Stimulated activated CD4-positive, alpha-beta T cell treated with anti-CD3 and anti-CD28 coated beads, Interleukin-12 subunit alpha, Interleukin-12 subunit beta, amount 100 ng/mL, for 48 hours (primary cell): ENCODE data around the gene FGD6.
"Not testable (repeated sequence)": the region's sequence is repeated elsewhere in the genome, so short reads cannot be mapped to it uniquely, and the experiment has no call there.

ENCODE experiments used
- DNase-seq, 3 donors: peaks; one replicate each; pipeline ENCODE4 v3.0.0-alpha.2; 2020; ENCODE audit warnings: low read depth in 2 of 3, low spot score in 1 of 3

FGD6 gene

DNA sequence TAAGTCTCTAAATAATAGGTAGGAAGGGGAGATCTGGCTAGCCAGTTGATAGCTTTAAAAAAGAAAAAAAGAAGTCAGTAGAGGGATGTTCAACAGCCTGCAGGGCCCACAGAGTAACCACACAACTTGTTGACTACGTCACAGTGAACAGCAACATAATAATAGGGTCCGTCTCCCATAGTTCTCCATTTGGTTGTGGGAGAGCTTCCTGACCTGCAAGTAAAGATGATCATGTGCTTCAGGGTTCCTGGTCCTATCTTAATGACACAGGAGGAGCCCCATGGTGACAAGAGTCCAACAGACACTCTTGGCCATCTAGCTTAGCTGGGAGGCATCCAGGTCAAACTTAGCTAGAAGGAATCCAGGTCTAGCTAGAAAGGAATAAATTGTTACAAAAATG is 36.2 kb downstream of the FGD6 start:
- no peak for DNase-seq

DNA sequence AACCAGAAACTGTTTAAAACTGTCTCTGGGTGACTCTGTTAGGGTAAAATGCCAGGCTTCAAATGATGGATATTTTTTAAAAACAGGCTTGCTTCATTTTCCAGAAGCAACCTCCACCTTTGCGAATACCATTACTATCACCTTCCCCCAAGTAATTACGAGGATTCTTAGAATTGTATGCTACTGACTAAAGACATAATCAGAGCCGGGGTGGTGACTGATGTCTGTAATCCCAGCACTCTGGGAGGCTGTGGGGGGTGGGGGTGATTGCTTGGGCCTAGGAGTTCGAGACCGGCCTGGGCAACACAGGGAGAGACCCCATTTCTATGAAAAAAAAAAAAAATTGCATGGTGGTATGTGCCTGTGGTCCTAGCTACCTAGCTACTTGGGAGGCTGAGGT is 38.3 kb downstream of the FGD6 start:
- no peak for DNase-seq

DNA sequence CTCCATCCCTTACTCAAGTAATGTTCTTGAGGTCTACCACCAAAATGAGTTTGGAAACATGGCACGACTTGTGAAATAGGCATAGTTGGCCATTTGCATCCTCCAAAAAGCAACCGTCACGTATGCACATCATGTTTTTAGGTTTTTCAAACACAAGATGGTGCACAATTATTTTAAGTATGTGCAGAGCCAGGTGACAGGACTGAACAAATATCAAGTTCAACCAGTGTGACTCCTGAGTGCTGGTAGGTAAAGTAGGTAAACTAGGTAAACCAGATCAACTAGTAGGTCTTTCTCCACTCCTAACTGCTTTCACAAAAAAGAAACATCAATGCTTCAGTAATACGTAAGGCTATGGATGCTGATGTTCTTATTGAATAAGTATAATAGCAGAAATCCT is 39.1 kb downstream of the FGD6 start:
- DNase-seq = no peak

DNA sequence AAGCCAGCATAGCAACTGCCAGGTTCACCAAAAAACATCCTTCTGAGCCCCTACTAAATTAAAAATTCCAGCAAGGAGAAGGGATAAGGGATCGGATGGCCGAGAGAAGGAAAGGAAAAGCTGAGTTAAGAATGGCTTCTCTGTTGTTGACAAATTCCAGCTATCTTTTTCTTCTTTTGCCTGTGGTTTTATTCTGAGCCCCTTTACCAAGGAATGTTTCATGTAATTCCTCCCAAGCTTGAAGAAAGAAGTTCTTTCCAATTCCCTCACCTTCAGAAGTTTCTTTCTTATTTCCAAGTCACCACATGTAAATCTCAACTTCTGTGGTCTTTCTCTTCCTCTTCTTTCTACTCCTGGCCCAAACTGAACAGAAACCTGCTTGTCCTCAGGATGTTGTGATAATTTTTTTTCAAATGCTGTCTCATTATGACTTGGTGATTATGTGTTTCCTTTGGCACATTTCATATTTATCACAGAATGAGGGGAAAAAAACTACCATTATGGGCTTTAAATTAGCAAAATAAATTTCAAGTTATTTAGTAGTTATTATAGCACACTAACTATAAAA is 40.0 kb downstream of the FGD6 start:
- DNase-seq = no peak

DNA sequence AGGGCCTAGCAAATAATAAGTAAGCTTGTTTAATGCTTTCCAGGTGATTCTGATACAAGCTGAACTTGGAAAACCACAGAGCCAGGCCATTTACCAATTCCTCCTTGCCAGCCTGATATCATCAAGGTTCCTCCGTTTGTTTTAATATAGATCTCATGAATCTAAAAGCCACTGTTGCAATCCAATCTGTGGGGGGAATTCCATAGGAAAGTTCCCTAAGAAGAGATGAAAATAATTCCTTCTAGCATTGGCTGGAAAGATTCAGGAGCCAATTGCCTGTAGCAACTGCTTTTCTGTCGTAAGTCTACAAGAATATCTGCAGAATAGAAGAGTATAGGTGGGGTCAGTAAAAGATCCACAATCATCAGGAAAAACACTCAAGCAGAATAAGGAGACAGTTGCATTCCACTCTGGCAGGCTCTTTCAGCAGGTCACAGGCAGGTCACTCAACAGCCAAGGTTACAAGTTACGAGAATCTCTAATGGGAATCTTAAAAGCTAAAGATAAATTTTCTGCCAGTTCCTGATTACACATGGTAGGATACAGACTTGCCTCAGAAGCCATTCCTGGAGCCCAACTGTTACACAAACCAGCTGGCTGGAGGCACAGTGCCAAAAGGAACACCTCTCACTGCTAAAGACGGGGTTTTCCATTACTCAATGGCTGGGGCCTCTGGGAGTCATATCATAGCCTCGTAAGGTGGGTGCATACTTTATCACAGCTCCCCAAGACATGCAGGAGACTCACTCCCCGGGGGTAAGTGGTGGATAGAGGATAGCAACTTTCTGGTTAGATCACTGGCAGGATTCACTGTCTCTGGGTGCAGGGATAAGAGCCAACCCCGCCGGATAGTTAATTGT is 43.6 kb downstream of the FGD6 start:
- DNase-seq = no peak

DNA sequence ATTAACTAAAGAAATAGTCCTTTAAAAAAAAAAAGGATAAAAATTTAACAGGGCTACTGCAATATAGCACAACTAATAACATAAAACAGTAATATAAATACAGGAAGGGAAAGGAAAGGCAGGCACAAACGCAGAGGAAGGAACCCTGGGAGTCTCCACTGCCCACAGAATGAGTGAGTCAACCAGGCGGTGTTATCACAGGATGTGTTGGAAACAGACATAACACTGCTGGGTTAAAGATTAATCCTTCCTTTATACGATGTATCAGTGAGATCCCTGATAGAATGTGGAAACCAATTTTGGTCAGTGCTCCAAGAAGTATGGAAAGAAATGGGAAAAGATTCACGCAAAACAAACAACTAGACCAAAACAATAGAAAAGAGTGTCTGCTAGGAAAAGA is 47.9 kb downstream of the FGD6 start:
- no peak for DNase-seq

DNA sequence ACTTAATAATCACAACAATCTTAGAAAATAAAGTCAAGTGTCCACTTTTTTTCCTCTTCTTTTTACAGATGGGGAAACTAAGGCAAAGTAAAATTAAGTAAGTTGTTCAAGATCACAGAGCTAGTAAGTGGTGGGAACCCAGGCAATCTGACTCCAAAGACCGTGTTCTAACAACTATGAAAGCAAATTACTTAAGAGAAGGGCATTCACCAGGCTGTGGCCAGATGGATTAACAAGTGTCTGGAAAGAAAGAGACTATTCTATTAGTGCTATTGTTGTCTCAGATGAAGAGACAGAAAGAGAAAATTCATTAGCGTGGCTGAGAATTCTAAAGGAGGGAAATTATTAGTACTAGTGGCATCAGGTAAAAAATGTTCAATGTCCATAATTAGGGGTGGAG is 48.5 kb downstream of the FGD6 start:
- DNase-seq = no peak

DNA sequence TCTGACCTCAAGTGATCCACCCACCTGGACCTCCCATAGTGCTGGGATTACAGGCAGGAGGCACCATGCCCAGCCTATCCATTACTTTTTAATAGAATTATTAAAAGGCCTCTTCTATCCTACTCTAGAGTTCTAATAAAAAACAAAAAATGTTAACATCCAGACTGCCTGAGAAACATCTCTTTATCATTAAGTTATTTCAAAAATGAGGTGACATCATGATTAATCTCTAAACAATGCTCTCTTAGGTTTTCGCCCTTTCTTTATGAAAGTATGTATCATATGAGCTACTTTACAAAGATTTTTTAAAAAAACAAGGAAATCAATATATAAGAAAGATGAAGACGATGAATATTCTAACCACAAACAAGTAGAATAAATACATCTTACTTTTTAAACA is 52.6 kb downstream of the FGD6 start:
- DNase-seq = no peak

DNA sequence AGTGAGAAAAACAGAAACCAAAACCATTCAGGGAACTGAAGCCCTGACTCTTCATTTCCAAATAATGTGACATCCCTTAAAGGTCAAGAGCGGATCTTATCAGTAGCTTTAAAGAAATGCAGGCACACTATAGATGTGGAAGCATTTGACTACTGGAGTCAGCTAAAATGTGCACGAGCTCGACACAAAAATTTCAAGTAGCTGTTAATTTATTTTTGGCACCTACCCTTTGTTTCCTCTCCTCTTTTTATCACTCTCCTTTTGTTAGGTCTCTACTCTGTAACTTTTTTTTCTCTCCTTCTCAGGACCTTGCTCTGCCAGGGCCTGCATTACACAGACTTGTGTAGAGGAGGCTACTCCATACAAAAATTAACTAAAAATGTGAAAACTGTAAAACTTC is 58.3 kb downstream of the FGD6 start:
- no peak for DNase-seq

DNA sequence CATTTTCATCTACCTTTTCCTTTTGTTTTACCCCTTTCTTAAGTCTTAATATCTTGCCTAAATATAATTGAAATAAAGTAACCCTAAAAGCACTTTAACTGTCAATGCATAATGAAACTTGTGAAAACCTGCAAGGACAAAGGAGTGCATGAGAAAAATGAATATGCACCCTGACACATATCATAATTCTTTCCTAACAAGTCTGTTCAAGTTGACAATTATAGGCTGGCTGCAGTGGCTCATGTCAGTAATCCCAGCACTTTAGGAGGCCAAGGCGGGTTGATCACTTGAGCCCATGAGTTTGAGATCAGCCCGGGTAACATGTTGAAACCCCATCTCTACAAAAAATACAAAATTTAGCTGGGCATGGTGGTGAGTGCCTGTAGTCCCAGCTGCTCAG is 65.4 kb downstream of the FGD6 start:
- no peak for DNase-seq

DNA sequence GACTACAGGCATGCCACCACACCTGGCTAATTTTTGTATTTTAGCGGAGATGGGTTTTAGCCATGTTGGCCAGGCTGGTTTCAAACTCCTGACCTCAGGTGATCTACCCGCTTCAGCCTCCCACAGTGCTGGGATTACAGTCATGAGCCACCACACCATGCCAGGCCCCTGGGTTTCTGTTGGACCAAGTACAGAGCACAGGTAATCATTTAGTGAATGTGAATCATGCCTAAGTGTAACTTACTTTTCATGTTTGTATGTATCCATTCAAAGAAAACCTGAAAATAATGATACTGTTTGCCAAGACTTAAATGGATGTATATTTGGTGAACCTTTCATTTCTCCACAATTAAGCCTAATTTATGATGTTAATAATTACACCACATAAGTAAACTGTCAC is 65.9 kb downstream of the FGD6 start:
- no peak for DNase-seq

DNA sequence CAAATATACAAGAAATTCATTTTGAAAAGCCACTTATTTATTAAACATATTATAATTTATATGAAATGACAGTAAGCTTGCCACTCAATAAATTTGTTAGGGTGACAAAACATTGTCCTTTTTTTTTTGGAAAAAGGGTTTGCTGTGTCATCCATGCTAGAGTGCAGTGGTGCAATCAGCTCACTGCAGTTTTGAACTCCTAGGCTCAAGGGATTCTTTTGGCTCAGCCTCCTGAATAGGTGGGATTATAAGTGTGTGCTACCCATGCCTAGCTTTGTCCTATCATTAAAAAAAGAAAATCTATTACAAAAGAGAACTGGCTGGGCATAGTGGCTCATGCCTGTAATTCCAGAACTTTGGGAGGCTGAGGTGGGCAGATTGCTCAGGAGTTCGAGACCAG is 66.8 kb downstream of the FGD6 start:
- DNase-seq = no peak

DNA sequence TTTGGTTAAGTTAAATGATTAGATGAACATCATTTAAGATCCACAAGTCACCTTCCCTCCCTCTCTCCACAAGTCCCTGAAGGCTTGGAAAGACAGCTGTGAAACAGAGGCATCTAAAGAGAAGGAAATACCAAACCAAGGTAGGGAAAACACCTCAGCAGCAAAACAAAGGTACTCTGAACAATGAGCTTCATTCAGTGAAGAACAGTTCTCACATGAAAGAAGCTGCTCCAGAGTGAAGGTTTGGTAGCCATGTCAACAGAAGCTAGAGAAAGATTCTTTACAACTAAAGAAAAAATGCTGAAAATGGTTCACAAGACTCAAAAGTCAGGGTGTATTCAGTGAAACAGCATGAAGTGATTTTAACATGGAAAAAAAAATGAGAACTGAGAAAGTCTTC is 69.4 kb downstream of the FGD6 start:
- DNase-seq = no peak

DNA sequence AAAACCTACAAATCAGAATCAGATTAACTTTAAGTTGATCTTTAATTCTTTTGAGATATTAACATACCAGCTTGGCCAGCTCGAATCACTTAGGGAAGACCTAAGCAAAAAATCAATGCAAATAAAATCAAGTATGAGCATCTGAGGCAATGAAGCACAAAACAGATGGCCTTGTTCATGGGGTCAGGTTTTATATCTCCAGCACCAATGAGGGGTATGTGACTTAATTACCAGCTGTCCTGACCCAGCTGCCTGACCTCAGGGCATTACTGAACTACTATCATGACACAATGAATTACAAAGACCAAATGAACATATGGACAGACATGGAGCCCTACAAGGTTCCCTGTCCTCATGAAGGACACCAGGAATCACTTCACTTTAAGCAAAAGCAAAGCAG is 70.5 kb downstream of the FGD6 start:
- DNase-seq = no peak

DNA sequence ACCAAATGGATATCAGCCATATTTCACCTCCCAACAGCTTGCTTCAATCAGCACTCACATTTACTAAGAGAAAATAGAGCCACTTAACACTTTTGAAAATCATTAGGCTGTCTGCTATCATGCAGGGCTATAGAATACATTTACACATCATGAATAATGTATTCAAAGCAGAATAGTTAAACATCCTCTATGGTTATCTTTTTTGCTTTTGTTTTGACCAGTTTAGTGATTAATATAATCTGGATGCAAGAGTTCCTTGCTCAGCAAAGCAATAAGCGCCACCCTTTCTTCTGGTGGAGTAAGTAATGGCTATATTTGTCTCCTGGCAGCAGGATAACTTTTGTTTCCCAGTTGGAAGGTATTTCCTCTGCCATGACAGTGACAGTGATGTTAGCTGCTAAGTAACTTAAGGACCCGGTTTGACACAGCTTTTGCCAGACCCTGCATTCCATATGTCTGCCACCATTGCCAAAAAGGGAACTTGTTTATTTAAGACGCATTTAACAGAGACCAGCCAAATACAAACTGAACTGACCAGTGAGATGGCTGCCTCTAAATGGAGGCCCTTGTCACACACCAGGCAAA is 73.6 kb downstream of the FGD6 start:
- no peak for DNase-seq

DNA sequence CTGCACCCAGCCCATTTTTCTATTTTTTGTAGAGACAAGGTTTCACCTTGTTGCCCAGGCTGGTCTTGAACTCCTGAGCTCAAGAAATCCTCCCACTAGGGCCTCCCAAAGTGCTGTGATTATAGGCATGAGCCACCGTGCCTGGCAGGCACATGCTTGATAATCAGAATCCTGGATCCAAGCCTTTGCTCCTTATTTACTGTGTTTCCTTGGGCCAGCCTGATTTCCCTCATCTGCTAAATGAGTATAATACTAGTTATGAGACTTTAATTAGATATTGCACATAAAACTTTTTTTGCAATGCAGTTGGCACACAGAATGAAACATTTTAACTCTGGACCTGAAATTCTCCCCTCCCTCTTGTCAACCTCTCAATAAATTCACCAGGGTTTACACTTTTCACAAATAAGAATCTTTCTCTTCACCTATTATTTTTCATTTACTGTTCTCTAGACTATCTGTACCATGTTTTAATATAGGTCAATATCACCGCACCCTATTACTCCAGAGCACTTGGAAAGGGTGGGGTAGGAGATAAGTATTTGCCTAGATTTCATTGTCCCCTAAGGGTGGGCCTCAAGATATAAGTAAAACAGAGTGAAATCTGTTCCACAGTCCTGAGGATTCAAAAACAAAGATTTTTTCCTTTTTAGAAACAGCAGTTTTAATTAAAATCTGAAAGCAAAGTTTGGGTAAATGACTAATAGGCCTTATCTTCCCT is 74.7 kb downstream of the FGD6 start:
- DNase-seq = no peak

DNA sequence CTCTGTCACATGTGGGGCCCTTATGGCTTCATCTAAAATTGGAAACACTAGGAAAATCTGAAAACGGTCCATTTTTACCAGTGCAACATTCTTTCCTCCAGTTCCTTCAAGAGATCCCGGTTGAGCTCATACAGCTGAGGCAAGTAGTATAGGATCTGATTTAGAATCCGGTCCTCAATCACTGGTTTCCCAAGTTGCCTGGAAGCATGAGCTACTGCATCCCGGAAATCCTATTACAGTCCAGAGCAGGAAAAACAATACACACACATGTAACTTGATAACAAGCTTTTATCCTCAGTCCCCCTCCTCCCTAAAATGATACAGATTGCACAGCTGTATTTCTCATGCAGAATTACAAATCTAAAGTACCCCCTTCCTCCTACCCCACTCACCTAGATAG is 76.0 kb downstream of the FGD6 start:
- DNase-seq = no peak

DNA sequence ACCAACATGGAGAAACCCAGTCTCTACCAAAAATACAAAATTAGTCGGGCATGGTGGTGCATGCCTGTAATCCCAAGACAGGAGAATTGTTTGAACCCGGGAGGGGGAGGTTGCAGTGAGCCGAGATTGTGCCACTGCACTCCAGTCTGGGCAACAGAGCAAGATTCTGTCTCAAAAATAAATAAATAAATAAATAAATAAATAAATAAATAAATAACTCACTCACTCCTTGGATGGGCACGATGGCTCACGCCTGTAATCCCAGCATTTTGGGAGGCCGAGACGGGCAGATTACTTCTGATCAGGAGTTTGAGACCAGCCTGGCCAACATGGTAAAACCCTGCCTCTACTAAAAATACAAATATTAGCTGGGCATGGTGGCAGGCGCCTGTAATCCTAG is 79.2 kb downstream of the FGD6 start:
- not testable (repeated sequence) for DNase-seq

DNA sequence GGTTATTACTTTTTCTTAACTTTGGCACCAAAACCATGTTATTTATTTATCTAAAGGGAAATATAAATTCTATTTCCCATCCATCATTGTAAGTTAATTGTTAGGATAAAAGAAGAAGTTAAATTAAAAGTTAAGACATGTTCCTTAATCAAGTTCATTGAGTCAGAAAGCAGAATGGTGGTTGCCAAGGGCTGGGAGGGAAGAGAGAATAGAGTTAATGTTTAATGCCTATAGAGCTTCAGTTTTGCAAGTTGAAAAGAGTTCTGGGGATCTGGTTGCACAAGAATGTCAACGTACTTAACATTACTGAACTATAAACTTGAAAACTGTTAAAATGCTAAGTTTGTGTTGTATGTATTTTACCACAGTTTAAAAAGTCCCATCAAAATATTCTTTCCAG is 80.7 kb downstream of the FGD6 start:
- DNase-seq = no peak

DNA sequence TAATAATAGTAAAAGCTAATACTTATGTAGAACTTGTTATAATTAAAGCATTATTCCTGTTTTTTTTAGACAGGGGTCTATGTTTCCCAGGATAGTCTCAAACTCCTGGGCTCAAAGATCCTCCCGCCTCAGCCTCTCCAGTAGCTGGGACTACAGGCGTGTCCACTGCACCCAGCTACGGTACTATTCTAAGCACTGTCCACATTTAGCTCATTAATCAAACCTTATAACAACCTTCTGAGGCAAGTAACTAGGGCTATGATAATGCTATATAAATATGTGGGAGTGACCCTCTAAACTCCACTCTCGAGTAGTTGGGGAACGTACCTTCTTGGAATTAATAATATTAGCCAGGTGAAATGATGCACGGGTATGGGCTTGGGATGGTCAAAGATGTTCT is 83.2 kb downstream of the FGD6 start:
- DNase-seq = no peak

DNA sequence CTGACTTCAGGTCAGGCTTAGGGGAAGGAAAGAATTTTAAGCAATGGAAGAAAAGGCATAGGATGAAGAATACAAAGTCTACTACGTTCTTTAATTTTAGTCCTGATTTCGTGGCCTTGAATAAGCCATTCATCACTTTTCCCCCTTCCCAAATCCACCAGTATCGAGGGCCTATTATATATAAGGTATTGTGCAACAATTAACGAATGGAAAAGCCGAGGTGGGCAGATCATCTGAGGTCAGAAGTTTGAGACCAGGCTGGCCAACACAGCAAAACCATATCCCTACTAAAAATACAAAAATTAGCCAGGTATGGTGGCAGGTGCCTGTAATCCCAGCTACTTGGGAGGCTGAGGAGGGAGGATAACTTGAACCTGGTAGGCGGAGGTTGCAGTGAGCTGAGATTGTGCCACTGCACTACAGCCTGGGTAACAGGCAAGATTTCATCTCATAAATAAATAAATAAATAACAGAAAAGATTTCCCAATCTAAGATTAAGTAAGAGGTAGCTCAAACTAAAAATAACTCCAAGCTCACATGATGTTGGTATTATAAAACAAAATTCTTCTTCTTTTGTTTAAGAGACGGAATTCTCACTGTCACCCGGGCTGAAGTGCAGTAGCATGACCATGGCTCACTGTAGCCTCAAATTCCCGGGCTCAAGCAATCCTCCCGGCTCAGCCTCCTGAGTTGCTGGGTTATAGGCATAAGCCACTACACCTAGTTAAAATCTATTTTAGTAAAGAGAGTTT is 85.5 kb downstream of the FGD6 start:
- no peak for DNase-seq
